GM19043 (cell line): ENCODE data around the gene HEMK1.
A peak's percentile ranks its signal among the peaks of the same experiment; 100 is the strongest.

Source experiments
- ATAC-seq: cut with Tn5 transposase; IDR thresholded peaks from one replicate; pipeline ENCODE4 v1.9.1; 2021; ENCODE audit warnings: low read depth; ENCODE audit not compliant: unreplicated experiment

The HEMK1 gene

GRCh38 chr3:50542177-50543034 is 26.9 kb upstream of the HEMK1 start:
- no peak for ATAC-seq

DNA sequence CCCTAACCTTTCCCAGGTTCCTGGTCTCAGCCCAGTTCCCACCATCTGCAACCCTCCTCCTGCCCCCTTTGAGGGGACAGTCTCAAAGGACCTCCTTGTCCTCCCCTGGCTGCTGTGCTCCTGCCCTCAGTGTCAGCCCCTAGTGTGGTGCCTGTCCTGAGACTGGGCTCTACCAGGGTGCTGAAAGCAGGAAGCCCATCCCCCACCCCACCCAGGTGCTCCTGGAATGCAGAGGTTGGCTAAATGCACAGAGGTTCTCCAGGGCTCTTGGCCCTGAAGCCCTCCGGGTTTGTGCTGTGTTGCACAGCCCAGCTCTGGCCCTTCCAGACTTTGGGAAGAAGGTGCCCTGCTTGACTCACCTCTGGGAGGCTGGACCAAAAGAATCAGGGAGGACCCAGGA is 23.5 kb upstream of the HEMK1 start:
- ATAC-seq = no peak

DNA sequence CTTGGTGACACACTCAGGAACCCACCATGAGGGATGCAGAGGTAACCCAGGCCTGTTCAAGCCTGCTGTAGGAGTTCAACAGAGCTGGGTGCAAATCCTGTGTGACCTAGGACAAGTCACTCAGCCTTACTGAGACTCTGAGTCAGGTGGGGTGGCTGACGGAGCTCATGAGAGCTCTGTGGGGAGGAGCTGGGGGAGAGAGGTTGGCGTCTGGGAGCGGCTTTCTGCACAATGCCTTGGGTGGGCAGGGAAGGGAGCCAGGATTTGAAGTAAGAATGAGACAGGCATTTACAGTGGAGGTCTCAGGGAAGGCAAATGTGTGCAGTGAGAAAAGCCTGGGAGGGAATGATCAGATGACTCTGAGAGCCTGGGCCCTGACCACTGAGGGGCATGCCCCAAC is 20.1 kb upstream of the HEMK1 start:
- ATAC-seq = no peak

DNA sequence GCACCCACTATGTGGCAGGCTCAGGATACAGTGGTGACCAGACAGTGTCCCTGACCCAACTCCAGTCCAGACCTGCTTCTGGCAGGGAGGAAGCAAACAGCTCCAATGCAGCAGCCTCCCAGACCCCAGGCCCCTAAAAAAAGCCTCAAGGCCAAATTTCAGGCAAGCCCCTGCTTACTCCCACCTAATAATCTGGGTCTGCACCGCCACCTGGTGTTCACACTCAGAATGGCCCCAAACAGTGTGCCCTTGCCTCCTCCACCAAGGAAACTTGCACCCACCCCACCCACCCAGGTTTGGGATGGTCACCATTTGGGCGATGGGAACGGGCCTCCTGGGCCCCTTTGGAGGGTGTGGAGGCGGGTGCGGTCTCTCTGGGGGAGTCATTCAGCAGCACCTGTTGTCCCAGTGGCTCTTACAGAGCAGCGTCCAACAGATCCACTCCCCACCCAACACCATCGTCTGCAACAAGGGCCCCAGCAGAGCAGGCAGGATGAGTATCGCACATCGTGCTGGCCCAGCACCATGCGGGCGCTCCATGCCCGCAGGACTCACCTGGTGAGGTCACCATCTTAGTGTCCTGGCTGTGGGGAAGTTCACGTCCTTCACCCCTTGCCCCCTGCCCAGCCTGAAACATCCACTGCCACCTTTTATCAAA is 19.1 kb upstream of the HEMK1 start:
- no peak for ATAC-seq

GRCh38 chr3:50551054-50551659 is 18.2 kb upstream of the HEMK1 start:
- no peak for ATAC-seq

- ATAC-seq = no peak
Measured at GRCh38 chr3:50551681-50552435, 17.5 kb upstream of the HEMK1 start.

GRCh38 chr3:50552598-50552997 is 16.7 kb upstream of the HEMK1 start:
- no peak for ATAC-seq

- no peak for ATAC-seq
Measured at GRCh38 chr3:50554553-50554952, 14.8 kb upstream of the HEMK1 start.

DNA sequence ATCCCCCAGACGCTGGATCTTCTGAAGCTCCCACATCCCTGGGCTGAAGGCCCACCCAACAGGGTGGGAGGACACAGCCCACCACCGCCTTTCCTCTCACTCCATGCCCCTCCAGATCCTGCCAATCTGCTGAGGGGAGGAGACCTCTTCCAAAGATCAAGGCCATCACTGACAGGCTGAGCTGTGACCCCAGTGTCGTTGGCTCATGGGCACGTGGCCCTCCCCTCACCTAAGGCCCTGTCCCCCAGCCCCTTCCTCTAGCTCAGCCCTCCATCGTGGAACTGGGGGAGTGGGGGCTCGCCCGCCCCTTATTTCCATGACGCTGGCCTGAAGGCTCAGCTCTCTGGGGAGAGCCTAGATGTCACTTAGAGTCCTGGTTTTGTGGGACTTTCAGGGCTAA is 12.2 kb upstream of the HEMK1 start:
- ATAC-seq = no peak

GRCh38 chr3:50557915-50558314 is 11.4 kb upstream of the HEMK1 start:
- ATAC-seq = no peak

DNA sequence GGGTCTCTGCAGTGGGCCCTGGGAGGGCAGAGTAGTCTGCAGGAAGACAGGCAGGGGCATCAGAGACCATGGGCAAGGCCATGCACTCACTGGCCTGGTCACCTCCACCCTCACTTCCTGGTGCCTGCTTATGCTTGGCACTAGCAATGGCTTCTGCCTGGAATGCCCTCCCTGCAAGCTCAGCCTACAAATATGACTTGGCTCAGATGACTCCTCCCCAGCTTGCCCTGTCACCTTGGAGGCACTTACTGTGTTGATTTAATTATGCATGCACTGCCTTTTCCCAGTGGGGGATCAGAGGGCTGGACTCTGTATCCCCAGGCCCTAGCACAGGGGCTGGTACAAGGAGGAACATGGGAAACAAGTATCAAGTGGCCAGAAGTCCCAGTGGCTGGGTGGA is 9.6 kb upstream of the HEMK1 start:
- ATAC-seq = no peak

- no peak for ATAC-seq
Measured at GRCh38 chr3:50562861-50563260, 6.5 kb upstream of the HEMK1 start.

GRCh38 chr3:50563867-50564266 is 5.5 kb upstream of the HEMK1 start:
- no peak for ATAC-seq

GRCh38 chr3:50564321-50564720 is 5.0 kb upstream of the HEMK1 start:
- no peak for ATAC-seq

GRCh38 chr3:50567011-50567385 is 2.3 kb upstream of the HEMK1 start:
- ATAC-seq = no peak

DNA sequence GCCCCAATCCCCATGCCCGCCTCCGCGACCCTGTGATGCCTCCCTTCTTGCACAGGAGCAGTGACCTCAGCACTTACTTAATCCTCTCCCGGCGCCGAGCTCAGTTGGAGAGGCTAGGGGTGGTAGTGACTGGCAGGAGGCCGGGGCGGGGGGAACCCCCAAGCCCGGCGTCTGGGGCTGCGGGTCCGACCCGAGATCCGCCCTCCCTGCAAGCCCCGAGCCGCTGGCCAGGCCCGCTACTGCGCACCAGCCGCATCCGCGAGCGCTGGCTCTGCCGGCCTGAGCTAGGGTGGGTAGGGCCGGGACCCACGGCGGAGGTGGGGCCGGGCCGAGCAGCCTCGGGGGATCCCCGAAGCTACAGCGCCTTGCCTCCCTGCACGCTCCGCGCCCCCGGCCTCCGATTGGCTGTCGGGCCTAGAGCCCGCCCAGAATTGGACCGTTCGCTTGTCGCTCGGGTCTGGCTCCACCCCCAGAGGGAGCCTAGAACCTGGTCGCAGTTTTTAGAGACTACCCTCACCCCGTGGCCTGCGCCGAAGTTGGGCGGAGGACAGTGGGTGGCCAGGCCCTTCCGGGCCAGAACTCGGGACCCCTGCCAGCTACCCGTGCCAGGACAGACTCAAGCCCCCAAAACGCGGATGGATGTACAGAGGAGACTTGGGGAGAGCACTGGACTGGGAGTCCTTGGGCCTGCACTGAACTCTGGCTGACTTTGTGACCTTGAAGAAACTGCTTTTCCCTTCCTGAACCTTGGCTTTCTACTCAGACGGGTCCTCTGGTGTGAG is 1.7 kb upstream of the HEMK1 start, which contains the start of gene C3orf18:
C3orf18 (minus strand) TSS at position 362 of the 782 bp plus-strand sequence. CDS start 2,048 bp downstream, outside the sequence.
- ATAC-seq = peak; percentile 80

GRCh38 chr3:50570508-50571279 is 1.4 kb downstream of the HEMK1 start:
- no peak for ATAC-seq

GRCh38 chr3:50571486-50571885 is 2.2 kb downstream of the HEMK1 start:
- no peak for ATAC-seq

DNA sequence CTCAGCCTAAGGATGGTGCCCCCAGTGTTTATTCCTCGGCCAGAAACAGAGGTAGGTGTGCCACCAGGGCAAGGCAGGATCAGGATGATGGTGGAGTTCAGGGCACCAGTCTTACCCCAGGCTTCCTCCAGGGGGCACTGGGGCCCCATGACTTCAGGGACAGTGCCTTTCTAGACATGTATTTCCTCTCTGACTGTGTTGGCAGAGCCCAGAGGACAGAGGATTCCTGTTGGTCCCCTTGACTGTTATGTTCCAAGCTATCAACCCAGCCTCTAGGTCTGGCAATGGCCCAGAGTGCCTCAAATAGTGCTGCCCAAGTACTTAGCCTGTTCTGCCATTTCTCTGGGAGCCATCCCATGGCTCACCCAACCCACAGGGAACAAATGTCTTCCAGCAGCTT is 2.8 kb downstream of the HEMK1 start:
- peak; percentile 23 for ATAC-seq
